HepG2 (cell line): Measurements from ENCODE around the gene OGG1. TPM values are rescaled to one million over a fixed set of nuclear protein-coding genes. Genes with fewer than 3 reads are reported as not detected.

Experiments
- ATAC-seq: fragments of 200-7000 bp; cut with Tn5 transposase; 3 replicates; pipeline ENCODE4 v1.9.1; 2020; ENCODE audit warnings: mild to moderate bottlenecking, moderate library complexity
- BruUV-seq: library from RNA; stranded (reverse); fragments of 400-500 nt; replicated peaks from 2 replicates; lab custom pipeline; 2021; lab: Mats Ljungman, UMichigan
- CTCF ChIA-PET: fragments of 300-600 bp; formaldehyde crosslinking; extraction: SDS; loops from one replicate; lab custom pipeline; 2021; ENCODE audit warnings: low total read pairs, inconsistent platforms, low intra/inter-chr PET ratio; lab: Yijun Ruan, JAX
- POLR2A ChIA-PET: fragments of 350-600 bp; sonication (Branson Sonifier 250); formaldehyde crosslinking; loops from one replicate; lab custom pipeline; 2020; ENCODE audit warnings: antibody characterized with exemption, inconsistent platforms; lab: Yijun Ruan, JAX
- DNase-seq: peaks from one replicate; pipeline ENCODE4 v3.0.0-alpha.2; 2015; ENCODE audit warnings: low spot score
- FAIRE-seq: peaks from 3 replicates; lab custom pipeline; 2011; peaks lifted over from hg19 to GRCh38; lab: Jason Lieb, UNC
- H2AFZ ChIP-seq: one replicate; pipeline ENCODE4 v1.6.1; 2011; ENCODE audit warnings: low read length, inconsistent platforms
- H3K27ac ChIP-seq: fragments of 300-600 bp; 3 replicates; pipeline ENCODE4 v1.8.0; 2011; ENCODE audit warnings: mixed run types, mild to moderate bottlenecking, mixed read lengths, low read length, inconsistent platforms; ENCODE audit not compliant: insufficient read depth; ENCODE audit errors: extremely low read length
- H3K27me3 ChIP-seq, 2 experiments: fragments of 200-600 bp in 1 of 2; 2 replicates in 1 of 2; 3 replicates in 1 of 2; pipeline versions ENCODE4 v1.6.0 to v1.8.0; 2011; ENCODE audit warnings: low read length in 2 of 2, mild to moderate bottlenecking in 2 of 2, moderate library complexity in 2 of 2, inconsistent platforms in 1 of 2; ENCODE audit not compliant: insufficient read depth in 2 of 2, control insufficient read depth in 1 of 2
- H3K36me3 ChIP-seq, 2 experiments: fragments of 200-600 bp in 1 of 2; replicated peaks in 1 of 2; 2 replicates in 1 of 2; 3 replicates in 1 of 2; pipeline versions ENCODE4 v1.5.1 to v1.8.0; 2011; ENCODE audit warnings: low read length in 2 of 2, inconsistent platforms in 1 of 2; ENCODE audit not compliant: insufficient read depth in 2 of 2, control insufficient read depth in 1 of 2
- H3K4me1 ChIP-seq: 2 replicates; pipeline ENCODE4 v1.5.1; 2012; ENCODE audit warnings: low read length, inconsistent platforms; ENCODE audit not compliant: insufficient read depth
- H3K4me2 ChIP-seq: 2 replicates; pipeline ENCODE4 v1.6.0; 2011; ENCODE audit warnings: low read depth, low read length, inconsistent platforms
- H3K4me3 ChIP-seq, 3 experiments: fragments of 200-600 bp in 1 of 3; sonication (generic), shearing (Covaris generic) in 1 of 3; replicated peaks in 1 of 3; 2 replicates each; pipeline ENCODE4 v1.5.1; 2011 to 2016; ENCODE audit warnings: low read length in 3 of 3, inconsistent platforms in 2 of 3, low read depth in 2 of 3, mild to moderate bottlenecking in 2 of 3, control low read depth in 1 of 3, mixed read lengths in 1 of 3; ENCODE audit not compliant: insufficient read depth in 1 of 3
- H3K79me2 ChIP-seq: one replicate; pipeline ENCODE4 v1.6.1; 2011; ENCODE audit warnings: low read length, inconsistent platforms; ENCODE audit not compliant: insufficient read depth
- H3K9ac ChIP-seq: 2 replicates; pipeline ENCODE4 v1.6.0; 2011; ENCODE audit warnings: mild to moderate bottlenecking, low read depth, low read length, inconsistent platforms; ENCODE audit not compliant: insufficient read depth
- H3K9me3 ChIP-seq: 2 replicates; pipeline ENCODE4 v1.5.1; 2012; ENCODE audit warnings: mild to moderate bottlenecking, low read length
- H4K20me1 ChIP-seq: 2 replicates; pipeline ENCODE4 v1.6.0; 2011; ENCODE audit warnings: inconsistent platforms, mild to moderate bottlenecking, low read length, moderate library complexity; ENCODE audit not compliant: insufficient read depth
- KLF13 ChIP-seq: sonication (generic); formaldehyde crosslinking; IDR thresholded peaks from 2 replicates; pipeline ENCODE4 v1.4.0; 2020; ENCODE audit warnings: mild to moderate bottlenecking, missing genetic modification reagents
- NFE2L2 ChIP-seq: fragments of 150-350 bp; IDR thresholded peaks from 2 replicates; pipeline ENCODE4 v1.6.1; 2014; ENCODE audit warnings: low read length
- SIX4 ChIP-seq: sonication (generic); formaldehyde crosslinking; IDR thresholded peaks from 2 replicates; pipeline ENCODE4 v1.4.0; 2020; ENCODE audit warnings: missing genetic modification reagents
- TCF7 ChIP-seq: sonication (generic); IDR thresholded peaks from 2 replicates; pipeline ENCODE4 v1.6.1; 2016; ENCODE audit warnings: antibody characterized with exemption, low read depth
- ZNF121 ChIP-seq: sonication (generic); formaldehyde crosslinking; IDR thresholded peaks from 2 replicates; pipeline ENCODE4 v1.5.0; 2020; ENCODE audit warnings: mild to moderate bottlenecking, missing genetic modification reagents
- ZNF776 ChIP-seq: sonication (generic); formaldehyde crosslinking; IDR thresholded peaks from 2 replicates; pipeline ENCODE4 v1.4.0; 2020; ENCODE audit warnings: mild to moderate bottlenecking, missing genetic modification reagents
- WGBS: methylation state at CpG from one replicate; pipeline ENCODE4 v1.1.6; 2017; ENCODE audit warnings: low lambda C conversion rate; 5-methylcytosine and 5-hydroxymethylcytosine counted together
- in situ Hi-C: cut with HindIII; loops from 2 replicates; pipeline ENCODE4 v1.10.0; 2017; ENCODE audit warnings: low pct_unique_long_range_greater_than_20kb; ENCODE audit not compliant: extremely low pct_ligation_motif_present
- intact Hi-C: fragments of 100-400 bp; cut with micrococcal nuclease; formaldehyde crosslinking; loops from one replicate; pipeline ENCODE4 v1.10.0; 2022; ENCODE audit not compliant: unreplicated experiment
- polyA plus RNA-seq, 8 experiments: library from polyadenylated mRNA; depleted of rRNA in 3 of 8; stranded (reverse) in 7 of 8; unstranded in 1 of 8; fragments of >200 nt; fragmentation: Illumina TruSeq in 4 of 8; extraction: Trizol in 4 of 8; gene quantifications; 2 replicates each; pipeline versions ENCODE4 v1.2.1 to v1.2.3, GENCODE V29; 2011 to 2016; ENCODE audit warnings: low read depth in 4 of 8, missing spikeins in 1 of 8, mixed read lengths in 1 of 8; ENCODE audit not compliant: insufficient read depth in 1 of 8
- total RNA-seq, 5 experiments: library from RNA; depleted of rRNA; stranded (reverse); fragments of >200 nt; fragmentation: Illumina TruSeq; extraction: Trizol; gene quantifications; 2 replicates each; pipeline ENCODE4 v1.2.3, GENCODE V29; 2016; ENCODE audit warnings: low read depth in 1 of 5
- TF ChIP-seq, protein P1 (sequence below): sonication (generic); formaldehyde crosslinking; IDR thresholded peaks from 2 replicates; pipeline ENCODE4 v1.9.0; 2022; ENCODE audit warnings: low read depth, missing genetic modification reagents
- TF ChIP-seq, protein P2 (sequence below): sonication (generic); formaldehyde crosslinking; conservative IDR thresholded peaks from 2 replicates; pipeline ENCODE4 v1.4.0; 2020; ENCODE audit warnings: missing genetic modification reagents

The OGG1 gene
- total and polyA plus RNA-seq, 2 of the 13 experiments (the other 11 are each of a cell fraction or from before 2014, with no cell fraction given), result 28.7 to 33.2 TPM

DNA sequence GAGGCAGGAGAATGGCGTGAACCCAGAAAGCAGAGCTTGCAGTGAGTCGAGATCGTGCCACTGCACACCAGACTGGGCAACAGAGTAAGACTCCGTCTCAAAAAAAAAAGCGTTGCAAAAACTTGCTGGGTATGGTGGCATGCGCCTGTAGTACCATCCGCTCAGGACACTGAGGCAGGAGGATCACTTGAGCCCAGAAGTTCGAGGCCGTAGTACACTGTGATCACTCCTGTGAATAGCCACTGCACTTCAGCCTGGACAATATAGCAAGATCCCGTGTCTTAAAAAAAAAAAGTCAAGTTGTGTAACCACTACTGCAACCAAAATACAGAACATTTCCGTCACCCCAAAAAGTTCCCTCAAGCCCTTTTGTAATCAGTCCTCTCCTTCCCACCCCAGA, 44.6 kb downstream of the OGG1 start:
- no peak for DNase-seq
- H3K4me3 ChIP-seq, result peak overlapping the region in 1 of 3 experiments; percentile 93; a peak in 1 of 6 replicates
- 95% methylated on average over 11 of the region's 11 CpGs for WGBS
- intact Hi-C loops (no loop called here), in situ Hi-C loops (no loop called here)
- peak overlapping the region; percentile 92; the same call in 1 of the 2 replicates for H3K4me2 ChIP-seq
- no peak for FAIRE-seq
- no peak overlapping the region for H3K9ac ChIP-seq
- TF ChIP-seq, protein P1, sequence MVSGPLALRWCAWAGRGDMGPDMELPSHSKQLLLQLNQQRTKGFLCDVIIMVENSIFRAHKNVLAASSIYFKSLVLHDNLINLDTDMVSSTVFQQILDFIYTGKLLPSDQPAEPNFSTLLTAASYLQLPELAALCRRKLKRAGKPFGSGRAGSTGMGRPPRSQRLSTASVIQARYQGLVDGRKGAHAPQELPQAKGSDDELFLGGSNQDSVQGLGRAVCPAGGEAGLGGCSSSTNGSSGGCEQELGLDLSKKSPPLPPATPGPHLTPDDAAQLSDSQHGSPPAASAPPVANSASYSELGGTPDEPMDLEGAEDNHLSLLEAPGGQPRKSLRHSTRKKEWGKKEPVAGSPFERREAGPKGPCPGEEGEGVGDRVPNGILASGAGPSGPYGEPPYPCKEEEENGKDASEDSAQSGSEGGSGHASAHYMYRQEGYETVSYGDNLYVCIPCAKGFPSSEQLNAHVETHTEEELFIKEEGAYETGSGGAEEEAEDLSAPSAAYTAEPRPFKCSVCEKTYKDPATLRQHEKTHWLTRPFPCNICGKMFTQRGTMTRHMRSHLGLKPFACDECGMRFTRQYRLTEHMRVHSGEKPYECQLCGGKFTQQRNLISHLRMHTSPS (CRISPR knock-in tag), result no peak
- TF ChIP-seq NFE2L2, result no peak
- TF ChIP-seq ZNF776 (CRISPR knock-in tag), result no peak
- TF ChIP-seq TCF7, result no peak
- TF ChIP-seq SIX4 (CRISPR knock-in tag), result no peak
- TF ChIP-seq, protein P2, sequence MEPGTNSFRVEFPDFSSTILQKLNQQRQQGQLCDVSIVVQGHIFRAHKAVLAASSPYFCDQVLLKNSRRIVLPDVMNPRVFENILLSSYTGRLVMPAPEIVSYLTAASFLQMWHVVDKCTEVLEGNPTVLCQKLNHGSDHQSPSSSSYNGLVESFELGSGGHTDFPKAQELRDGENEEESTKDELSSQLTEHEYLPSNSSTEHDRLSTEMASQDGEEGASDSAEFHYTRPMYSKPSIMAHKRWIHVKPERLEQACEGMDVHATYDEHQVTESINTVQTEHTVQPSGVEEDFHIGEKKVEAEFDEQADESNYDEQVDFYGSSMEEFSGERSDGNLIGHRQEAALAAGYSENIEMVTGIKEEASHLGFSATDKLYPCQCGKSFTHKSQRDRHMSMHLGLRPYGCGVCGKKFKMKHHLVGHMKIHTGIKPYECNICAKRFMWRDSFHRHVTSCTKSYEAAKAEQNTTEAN (CRISPR knock-in tag), result no peak
- TF ChIP-seq KLF13 (CRISPR knock-in tag), result no peak
- peak; percentile 92 for TF ChIP-seq ZNF121 (CRISPR knock-in tag)
- POLR2A ChIA-PET, result no interaction called here
- CTCF ChIA-PET, result no interaction called here
- H3K36me3 ChIP-seq, result peaks cover 7 to 41% of the 10 kb centered on the region in 2 experiments; a peak in 4 of 5 replicates
- no peak for ATAC-seq
- H2AFZ ChIP-seq, result no peak overlapping the region
- peaks cover 0 to 5% of the 10 kb centered on the region in 2 experiments; a peak in 1 of 5 replicates for H3K27me3 ChIP-seq
- peaks cover 28% of the 10 kb centered on the region for H3K4me1 ChIP-seq
- no peak overlapping the region for H3K27ac ChIP-seq
- peaks cover 32% of the 10 kb centered on the region for H3K79me2 ChIP-seq
- no peaks in the 10 kb centered on the region for H3K9me3 ChIP-seq
- no peaks in the 10 kb centered on the region; the same call in 1 of the 2 replicates for H4K20me1 ChIP-seq
- BruUV-seq, result no TSS peak
